ENCODE data around the gene NAA25. TPM values are rescaled to one million over a fixed set of nuclear protein-coding genes. Genes with fewer than 3 reads are reported as not detected.

Gene NAA25
- total and polyA plus RNA-seq, 9 of the 15 experiments (the other 6 are each of a cell fraction or from before 2014, with no cell fraction given), result 26.6 to 59.6 (median 48.9) TPM

GRCh38 chr12:112108202-112109079, at the start of gene NAA25 (continued):
- TF ChIP-seq E2F4 (CRISPR knock-in tag; IDR thresholded peaks at IDR 0.05; ENCODE audit: low read depth) (peak; percentile 78; the same call in 1 of the 2 replicates), TCFL5 (CRISPR knock-in tag; conservative IDR thresholded peaks at IDR 0.05) (no peak), ZNF639 (CRISPR knock-in tag; conservative IDR thresholded peaks at IDR 0.05 in 1 of 2, IDR thresholded peaks at IDR 0.05 in 1 of 2) (0 out of 4 replicates have a peak, but pooled peaks of 1 of the 2 experiments have one; percentile 24), KDM2B (CRISPR knock-in tag; IDR thresholded peaks at IDR 0.05) (no peak), ZKSCAN1 (IDR thresholded peaks at IDR 0.05; ENCODE audit: low read depth, low read length) (no peak), NUFIP1 (IDR thresholded peaks at IDR 0.05; ENCODE audit: partially characterized antibody) (no peak), CREM (IDR thresholded peaks at IDR 0.05; ENCODE audit: low read depth) (peak; percentile 59; the same call in 1 of the 2 replicates), USF1 (CRISPR knock-in tag; IDR thresholded peaks at IDR 0.05) (no peak), HDAC3 (IDR thresholded peaks at IDR 0.05; ENCODE audit: borderline replicate concordance, partially characterized antibody) (no peak), E4F1 (CRISPR knock-in tag; IDR thresholded peaks at IDR 0.05; ENCODE audit: borderline replicate concordance) (no peak), DACH1 (IDR thresholded peaks at IDR 0.05; ENCODE audit: partially characterized antibody) (no peak), TEAD1 (CRISPR knock-in tag; IDR thresholded peaks at IDR 0.05) (peak; percentile 24 to 29; a peak in 1 of 4 replicates), XRCC3 (IDR thresholded peaks at IDR 0.05) (no peak), CREBBP (IDR thresholded peaks at IDR 0.05; ENCODE audit: low read depth, low read length) (no peak), HDGF (IDR thresholded peaks at IDR 0.05) (no peak), ZFX (CRISPR knock-in tag; IDR thresholded peaks at IDR 0.05) (peak; percentile 99), PYGO2 (tag; IDR thresholded peaks at IDR 0.05) (no peak), RBM39 (optimal IDR thresholded peaks at IDR 0.05; ENCODE audit: low read depth, low read length) (no peak), ZC3H8 (IDR thresholded peaks at IDR 0.05) (no peak), ETV6 (IDR thresholded peaks at IDR 0.05; ENCODE audit: borderline replicate concordance in 1 of 2, low read depth in 2 of 2, low read length in 1 of 2) (no peak), ETV6 (CRISPR knock-in tag; IDR thresholded peaks at IDR 0.05; ENCODE audit: borderline replicate concordance) (no peak; the same call in 1 of the 2 replicates), HMGN3 (IDR thresholded peaks at IDR 0.05; ENCODE audit: borderline replicate concordance, extremely low read depth, insufficient read length, low read depth, low read length) (no peak), KAT8 (IDR thresholded peaks at IDR 0.05; ENCODE audit: low read depth) (no peak)
